K562 (cell line): ENCODE measurements around the gene FHIT. TPM values are rescaled to one million over a fixed set of nuclear protein-coding genes. Genes with fewer than 3 reads are reported as not detected.
A peak's percentile ranks its signal among the peaks of the same experiment; 100 is the strongest.

Experiments used
- ATAC-seq: fragments of 200-7000 bp; cut with Tn5 transposase; 3 replicates; pipeline ENCODE4 v1.9.1; 2020; ENCODE audit warnings: moderate library complexity
- BruUV-seq: library from RNA; stranded (reverse); fragments of 400-500 nt; replicated peaks from 2 replicates; lab custom pipeline; 2021; lab: Mats Ljungman, UMichigan
- CTCF ChIA-PET: fragments of 300-600 bp; formaldehyde crosslinking; extraction: SDS; loops from one replicate; lab custom pipeline; 2021; ENCODE audit warnings: low intra/inter-chr PET ratio; lab: Yijun Ruan, JAX
- POLR2A ChIA-PET: fragments of 300-600, 350-650 bp; sonication (Branson Sonifier 250); formaldehyde crosslinking; extraction: SDS; loops from one replicate; lab custom pipeline; 2021; ENCODE audit warnings: antibody characterized with exemption, inconsistent platforms; lab: Yijun Ruan, JAX
- DNase-seq, 4 experiments: peaks; one replicate each; pipeline versions ENCODE4 v3.0.0 to v3.0.0-alpha.2; 2011 to 2018; ENCODE audit warnings: low spot score in 3 of 4, mixed read lengths in 3 of 4; ENCODE audit errors: extremely low read depth in 1 of 4
- FAIRE-seq: peaks from 2 replicates; lab custom pipeline; 2011; peaks lifted over from hg19 to GRCh38; lab: Jason Lieb, UNC
- H2AFZ ChIP-seq: 2 replicates; pipeline ENCODE4 v1.6.0; 2011; ENCODE audit warnings: low read depth, low read length, control low read depth, inconsistent platforms
- H3K27ac ChIP-seq: fragments of 200-600 bp; 3 replicates; pipeline ENCODE4 v1.8.0; 2011; ENCODE audit warnings: low read depth, mild to moderate bottlenecking, control low read depth, inconsistent platforms, low read length, moderate library complexity, mixed read lengths; ENCODE audit errors: extremely low read depth
- H3K27me3 ChIP-seq, 2 experiments: fragments of 300-600 bp in 1 of 2; 2 replicates in 1 of 2; 3 replicates in 1 of 2; pipeline versions ENCODE4 v1.6.0 to v1.8.0; 2011; ENCODE audit warnings: inconsistent platforms in 2 of 2, low read length in 2 of 2, mild to moderate bottlenecking in 1 of 2, mixed read lengths in 1 of 2, moderate library complexity in 1 of 2; ENCODE audit not compliant: control insufficient read depth in 2 of 2, insufficient read depth in 2 of 2
- H3K36me3 ChIP-seq: fragments of 300-600 bp; 3 replicates; pipeline ENCODE4 v1.8.0; 2011; ENCODE audit warnings: mild to moderate bottlenecking, low read length, inconsistent platforms; ENCODE audit not compliant: control insufficient read depth, insufficient read depth
- H3K4me1 ChIP-seq, 2 experiments: fragments of 200-600 bp in 1 of 2; replicated peaks in 1 of 2; 2 replicates in 1 of 2; 3 replicates in 1 of 2; pipeline versions ENCODE4 v1.5.1 to v1.8.0; 2011; ENCODE audit warnings: inconsistent platforms in 2 of 2, low read length in 2 of 2, mild to moderate bottlenecking in 1 of 2, mixed read lengths in 1 of 2, moderate library complexity in 1 of 2; ENCODE audit not compliant: control insufficient read depth in 2 of 2, insufficient read depth in 2 of 2
- H3K4me2 ChIP-seq: 2 replicates; pipeline ENCODE4 v1.6.1; 2011; ENCODE audit warnings: low read length, control low read depth, inconsistent platforms, mixed read lengths; ENCODE audit not compliant: insufficient read depth
- H3K4me3 ChIP-seq: fragments of 200-600 bp; sonication (generic), shearing (Covaris generic); 2 replicates; pipeline ENCODE4 v1.5.1; 2016; ENCODE audit warnings: control low read depth, inconsistent platforms
- H3K79me2 ChIP-seq: fragments of 200-600 bp; 3 replicates; pipeline ENCODE4 v1.8.0; 2011; ENCODE audit warnings: low read length, inconsistent platforms; ENCODE audit not compliant: control insufficient read depth, insufficient read depth
- H3K9ac ChIP-seq, 2 experiments: 2 replicates each; pipeline versions ENCODE4 v1.6.0 to v1.6.1; 2011; ENCODE audit warnings: low read depth in 2 of 2, low read length in 2 of 2, control low read depth in 1 of 2, inconsistent platforms in 1 of 2, mild to moderate bottlenecking in 1 of 2, mixed read lengths in 1 of 2; ENCODE audit not compliant: insufficient read depth in 1 of 2
- H3K9me1 ChIP-seq: one replicate; pipeline ENCODE4 v1.6.0; 2011; ENCODE audit warnings: inconsistent platforms, mild to moderate bottlenecking, low read length, moderate library complexity; ENCODE audit not compliant: control insufficient read depth, insufficient read depth
- H3K9me3 ChIP-seq: replicated peaks from 2 replicates; pipeline ENCODE4 v1.5.1; 2011; ENCODE audit warnings: low read depth, low read length, inconsistent platforms; ENCODE audit not compliant: control insufficient read depth, insufficient read depth
- H4K20me1 ChIP-seq: replicated peaks from 2 replicates; pipeline ENCODE4 v1.6.1; 2011; ENCODE audit warnings: low read length, inconsistent platforms, mixed read lengths; ENCODE audit not compliant: control insufficient read depth, insufficient read depth
- POLR3A ChIP-seq: IDR thresholded peaks from 2 replicates; pipeline ENCODE4 v1.6.1; 2011; ENCODE audit warnings: borderline replicate concordance, mild to moderate bottlenecking, moderate library complexity; ENCODE audit not compliant: insufficient read length, insufficient read depth; ENCODE audit errors: extremely low read depth
- PTTG1 ChIP-seq: fragments of 450-650 bp; IDR thresholded peaks from 2 replicates; pipeline ENCODE4 v1.6.1; 2016; ENCODE audit warnings: low read depth, mild to moderate bottlenecking, missing genetic modification characterization, missing compliant biosample characterization
- RFX5 ChIP-seq: IDR thresholded peaks from 2 replicates; pipeline ENCODE4 v1.6.1; 2011; ENCODE audit warnings: low read depth, mild to moderate bottlenecking, improper control_type of control experiment, low read length
- ZNF224 ChIP-seq: sonication (generic); formaldehyde crosslinking; IDR thresholded peaks from 2 replicates; pipeline ENCODE4 v1.8.0; 2022; ENCODE audit warnings: mild to moderate bottlenecking, missing genetic modification reagents
- ZNF316 ChIP-seq: fragments of 450-650 bp; IDR thresholded peaks from 2 replicates; pipeline ENCODE4 v1.6.1; 2016
- WGBS: fragments of 100-300 bp; shearing (Covaris generic); methylation state at CpG from one replicate; pipeline ENCODE4 v1.1.6; 2016; ENCODE audit warnings: low coverage, mixed read lengths; ENCODE audit not compliant: insufficient coverage; ENCODE audit errors: missing lambda C conversion rate; 5-methylcytosine and 5-hydroxymethylcytosine counted together
- in situ Hi-C: fragments of 300-500 bp; cut with MboI; formaldehyde crosslinking; loops from 4 replicates; pipeline ENCODE4 v1.15.0; 2018; ENCODE audit warnings: inconsistent platforms, mixed read lengths
- intact Hi-C: fragments of 100-400 bp; cut with micrococcal nuclease; formaldehyde crosslinking; loops from 2 replicates; pipeline ENCODE4 v1.14.2; 2022
- polyA plus RNA-seq, 8 experiments: library from polyadenylated mRNA; depleted of rRNA in 4 of 8; stranded (reverse) in 5 of 8; unstranded in 3 of 8; fragments of >200 nt; fragmentation: Nextera tagmentation in 2 of 8; fragmentation: Illumina TruSeq in 1 of 8; extraction: Ambion mirVana in 2 of 8; extraction: Trizol in 1 of 8; gene quantifications; 2 replicates each; pipeline versions ENCODE4 v1.2.1 to v1.2.3, GENCODE V29; 2011 to 2014; ENCODE audit warnings: inconsistent platforms in 1 of 8, missing spikeins in 1 of 8
- total RNA-seq, 7 experiments: library from RNA; depleted of rRNA in 6 of 7; stranded (reverse); fragments of >200 nt in 6 of 7; fragmentation: Illumina TruSeq in 2 of 7; extraction: Trizol in 2 of 7; gene quantifications; 2 replicates each; pipeline versions ENCODE4 v1.2.1 to v1.2.3, GENCODE V29; 2011 to 2021; ENCODE audit warnings: low replicate concordance in 1 of 7
- TF ChIP-seq, protein P1 (sequence below): fragments of 450-650 bp; IDR thresholded peaks from 2 replicates; pipeline ENCODE4 v1.6.1; 2016; ENCODE audit warnings: mild to moderate bottlenecking
- TF ChIP-seq, protein P2 (sequence below): sonication (generic); formaldehyde crosslinking; IDR thresholded peaks from 2 replicates; pipeline ENCODE4 v1.9.0; 2022; ENCODE audit warnings: mild to moderate bottlenecking, missing genetic modification reagents
- TF ChIP-seq, protein P3 (sequence below): sonication (generic); formaldehyde crosslinking; IDR thresholded peaks from 2 replicates; pipeline ENCODE4 v1.8.0; 2022; ENCODE audit warnings: mild to moderate bottlenecking, missing genetic modification reagents

Gene FHIT
- total and polyA plus RNA-seq, 9 of the 15 experiments (the other 6 are each of a cell fraction or from before 2014, with no cell fraction given), result 1.7 to 9.1 (median 4.3) TPM

DNA sequence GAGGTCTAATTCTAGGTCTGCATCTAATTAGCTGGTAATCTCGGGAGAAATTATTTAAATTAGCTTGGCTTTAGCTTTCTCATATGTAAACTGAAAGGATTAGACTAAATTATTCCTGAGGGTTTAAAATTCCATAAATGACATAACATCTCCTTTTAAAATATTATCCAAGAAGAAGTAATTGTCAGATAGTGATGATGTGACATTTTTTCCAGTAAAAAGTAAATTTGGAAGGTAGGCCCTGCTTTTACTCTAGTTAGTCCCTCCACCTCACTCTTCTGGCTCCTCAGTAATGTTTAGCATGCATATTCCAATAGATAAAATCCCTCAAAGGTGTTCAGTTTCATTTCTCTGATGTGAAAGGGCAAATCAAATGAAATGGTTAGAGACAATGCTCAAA lies 215.7 kb downstream of the FHIT start:
- TF ChIP-seq RFX5 (no peak), ZNF316 (peak; percentile 44; the same call in 1 of the 2 replicates)
- Histone ChIP-seq H3K9ac (no peak overlapping the region), H3K27me3 (no peaks in the 10 kb centered on the region), H3K36me3 (no peaks in the 10 kb centered on the region), H3K4me3 (no peak overlapping the region), H3K9me3 (no peaks in the 10 kb centered on the region), H2AFZ (no peak overlapping the region), H3K4me2 (no peak overlapping the region), H4K20me1 (no peaks in the 10 kb centered on the region), H3K9me1 (no peaks in the 10 kb centered on the region), H3K27ac (no peak overlapping the region), H3K79me2 (no peaks in the 10 kb centered on the region), H3K4me1 (peaks cover 0 to 4% of the 10 kb centered on the region in 2 experiments; a peak in 2 of 5 replicates)
- ATAC-seq, result no peak
- FAIRE-seq, result no peak
- ChIA-PET CTCF (no interaction called here), POLR2A (no interaction called here)
- 42% methylated on average over 1 of the region's 1 CpG for WGBS
- no TSS peak for BruUV-seq
- DNase-seq, result no peak
- in situ Hi-C loops (no loop called here), intact Hi-C loops (no loop called here)

DNA sequence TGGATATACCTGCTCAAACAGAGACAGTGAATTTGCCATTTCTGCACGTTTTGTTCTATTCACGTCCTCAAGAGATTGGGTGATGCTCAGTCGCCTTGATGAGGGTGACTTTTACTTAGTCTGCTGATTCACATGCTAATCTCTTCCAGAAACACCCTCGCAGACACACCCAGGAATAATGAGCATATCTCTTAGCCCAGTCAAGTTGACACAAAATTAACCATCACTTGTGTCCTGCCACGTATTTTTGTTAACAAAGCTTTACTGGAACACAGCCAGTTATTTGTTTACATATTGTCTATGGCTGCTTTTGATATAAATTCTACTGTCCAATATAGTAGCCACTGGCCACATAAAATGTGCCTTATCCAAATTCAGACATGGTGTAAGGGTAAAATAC lies 218.3 kb downstream of the FHIT start:
- Histone ChIP-seq H3K9me3 (no peaks in the 10 kb centered on the region), H3K27me3 (no peaks in the 10 kb centered on the region), H3K9me1 (no peaks in the 10 kb centered on the region), H3K4me1 (peaks cover 0 to 4% of the 10 kb centered on the region in 2 experiments; a peak in 2 of 5 replicates), H2AFZ (no peak overlapping the region), H3K36me3 (no peaks in the 10 kb centered on the region), H4K20me1 (no peaks in the 10 kb centered on the region), H3K27ac (no peak overlapping the region), H3K4me2 (no peak overlapping the region), H3K9ac (no peak overlapping the region), H3K79me2 (no peaks in the 10 kb centered on the region), H3K4me3 (no peak overlapping the region)
- ATAC-seq (peak; percentile 50; the same call in 2 of the 3 replicates), DNase-seq (peak in 2 of 4 experiments; percentile 7 to 38), FAIRE-seq (peak; percentile 29)
- ChIA-PET CTCF (no interaction called here), POLR2A (no interaction called here)
- in situ Hi-C loops (no loop called here), intact Hi-C loops (no loop called here)
- WGBS, result 0% methylated on average over 5 of the region's 5 CpGs
- no TSS peak for BruUV-seq
- TF ChIP-seq, protein P1, sequence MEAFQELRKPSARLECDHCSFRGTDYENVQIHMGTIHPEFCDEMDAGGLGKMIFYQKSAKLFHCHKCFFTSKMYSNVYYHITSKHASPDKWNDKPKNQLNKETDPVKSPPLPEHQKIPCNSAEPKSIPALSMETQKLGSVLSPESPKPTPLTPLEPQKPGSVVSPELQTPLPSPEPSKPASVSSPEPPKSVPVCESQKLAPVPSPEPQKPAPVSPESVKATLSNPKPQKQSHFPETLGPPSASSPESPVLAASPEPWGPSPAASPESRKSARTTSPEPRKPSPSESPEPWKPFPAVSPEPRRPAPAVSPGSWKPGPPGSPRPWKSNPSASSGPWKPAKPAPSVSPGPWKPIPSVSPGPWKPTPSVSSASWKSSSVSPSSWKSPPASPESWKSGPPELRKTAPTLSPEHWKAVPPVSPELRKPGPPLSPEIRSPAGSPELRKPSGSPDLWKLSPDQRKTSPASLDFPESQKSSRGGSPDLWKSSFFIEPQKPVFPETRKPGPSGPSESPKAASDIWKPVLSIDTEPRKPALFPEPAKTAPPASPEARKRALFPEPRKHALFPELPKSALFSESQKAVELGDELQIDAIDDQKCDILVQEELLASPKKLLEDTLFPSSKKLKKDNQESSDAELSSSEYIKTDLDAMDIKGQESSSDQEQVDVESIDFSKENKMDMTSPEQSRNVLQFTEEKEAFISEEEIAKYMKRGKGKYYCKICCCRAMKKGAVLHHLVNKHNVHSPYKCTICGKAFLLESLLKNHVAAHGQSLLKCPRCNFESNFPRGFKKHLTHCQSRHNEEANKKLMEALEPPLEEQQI, result no peak
- TF ChIP-seq POLR3A (no peak), ZNF224 (CRISPR knock-in tag) (no peak), PTTG1 (no peak)
- TF ChIP-seq, protein P2, sequence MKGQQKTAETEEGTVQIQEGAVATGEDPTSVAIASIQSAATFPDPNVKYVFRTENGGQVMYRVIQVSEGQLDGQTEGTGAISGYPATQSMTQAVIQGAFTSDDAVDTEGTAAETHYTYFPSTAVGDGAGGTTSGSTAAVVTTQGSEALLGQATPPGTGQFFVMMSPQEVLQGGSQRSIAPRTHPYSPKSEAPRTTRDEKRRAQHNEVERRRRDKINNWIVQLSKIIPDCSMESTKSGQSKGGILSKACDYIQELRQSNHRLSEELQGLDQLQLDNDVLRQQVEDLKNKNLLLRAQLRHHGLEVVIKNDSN (CRISPR knock-in tag), result no peak
- TF ChIP-seq, protein P3, sequence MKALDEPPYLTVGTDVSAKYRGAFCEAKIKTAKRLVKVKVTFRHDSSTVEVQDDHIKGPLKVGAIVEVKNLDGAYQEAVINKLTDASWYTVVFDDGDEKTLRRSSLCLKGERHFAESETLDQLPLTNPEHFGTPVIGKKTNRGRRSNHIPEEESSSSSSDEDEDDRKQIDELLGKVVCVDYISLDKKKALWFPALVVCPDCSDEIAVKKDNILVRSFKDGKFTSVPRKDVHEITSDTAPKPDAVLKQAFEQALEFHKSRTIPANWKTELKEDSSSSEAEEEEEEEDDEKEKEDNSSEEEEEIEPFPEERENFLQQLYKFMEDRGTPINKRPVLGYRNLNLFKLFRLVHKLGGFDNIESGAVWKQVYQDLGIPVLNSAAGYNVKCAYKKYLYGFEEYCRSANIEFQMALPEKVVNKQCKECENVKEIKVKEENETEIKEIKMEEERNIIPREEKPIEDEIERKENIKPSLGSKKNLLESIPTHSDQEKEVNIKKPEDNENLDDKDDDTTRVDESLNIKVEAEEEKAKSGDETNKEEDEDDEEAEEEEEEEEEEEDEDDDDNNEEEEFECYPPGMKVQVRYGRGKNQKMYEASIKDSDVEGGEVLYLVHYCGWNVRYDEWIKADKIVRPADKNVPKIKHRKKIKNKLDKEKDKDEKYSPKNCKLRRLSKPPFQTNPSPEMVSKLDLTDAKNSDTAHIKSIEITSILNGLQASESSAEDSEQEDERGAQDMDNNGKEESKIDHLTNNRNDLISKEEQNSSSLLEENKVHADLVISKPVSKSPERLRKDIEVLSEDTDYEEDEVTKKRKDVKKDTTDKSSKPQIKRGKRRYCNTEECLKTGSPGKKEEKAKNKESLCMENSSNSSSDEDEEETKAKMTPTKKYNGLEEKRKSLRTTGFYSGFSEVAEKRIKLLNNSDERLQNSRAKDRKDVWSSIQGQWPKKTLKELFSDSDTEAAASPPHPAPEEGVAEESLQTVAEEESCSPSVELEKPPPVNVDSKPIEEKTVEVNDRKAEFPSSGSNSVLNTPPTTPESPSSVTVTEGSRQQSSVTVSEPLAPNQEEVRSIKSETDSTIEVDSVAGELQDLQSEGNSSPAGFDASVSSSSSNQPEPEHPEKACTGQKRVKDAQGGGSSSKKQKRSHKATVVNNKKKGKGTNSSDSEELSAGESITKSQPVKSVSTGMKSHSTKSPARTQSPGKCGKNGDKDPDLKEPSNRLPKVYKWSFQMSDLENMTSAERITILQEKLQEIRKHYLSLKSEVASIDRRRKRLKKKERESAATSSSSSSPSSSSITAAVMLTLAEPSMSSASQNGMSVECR, result no peak
